Stimulated activated memory B cell treated with anti-CD40 and anti-IgM and Interleukin-4, amounts not matched to agents 10 μg/mL and 1 μg/mL and 100 μg/mL, for 72 hours (primary cell): ENCODE results near the gene EXOC3L1.

Source experiments
- ATAC-seq: fragments of 150-1000 bp; cut with Tn5 transposase; 2 replicates; pipeline ENCODE4 v1.10.0; 2021
- H3K27ac Mint-ChIP-seq: one replicate; pipeline ENCODE4 v1.8.0; 2022; ENCODE audit warnings: mild to moderate bottlenecking, mixed read lengths
- H3K27me3 Mint-ChIP-seq: one replicate; pipeline ENCODE4 v1.8.0; 2022; ENCODE audit warnings: mixed read lengths
- H3K36me3 Mint-ChIP-seq: one replicate; pipeline ENCODE4 v1.8.0; 2022; ENCODE audit warnings: mixed read lengths
- H3K4me1 Mint-ChIP-seq: one replicate; pipeline ENCODE4 v1.8.0; 2022; ENCODE audit warnings: mixed read lengths
- H3K4me3 Mint-ChIP-seq: one replicate; pipeline ENCODE4 v1.8.0; 2022; ENCODE audit warnings: mild to moderate bottlenecking, moderate library complexity, mixed read lengths
- H3K9me3 Mint-ChIP-seq: one replicate; pipeline ENCODE4 v1.8.0; 2022; ENCODE audit warnings: mixed read lengths

EXOC3L1 gene

DNA sequence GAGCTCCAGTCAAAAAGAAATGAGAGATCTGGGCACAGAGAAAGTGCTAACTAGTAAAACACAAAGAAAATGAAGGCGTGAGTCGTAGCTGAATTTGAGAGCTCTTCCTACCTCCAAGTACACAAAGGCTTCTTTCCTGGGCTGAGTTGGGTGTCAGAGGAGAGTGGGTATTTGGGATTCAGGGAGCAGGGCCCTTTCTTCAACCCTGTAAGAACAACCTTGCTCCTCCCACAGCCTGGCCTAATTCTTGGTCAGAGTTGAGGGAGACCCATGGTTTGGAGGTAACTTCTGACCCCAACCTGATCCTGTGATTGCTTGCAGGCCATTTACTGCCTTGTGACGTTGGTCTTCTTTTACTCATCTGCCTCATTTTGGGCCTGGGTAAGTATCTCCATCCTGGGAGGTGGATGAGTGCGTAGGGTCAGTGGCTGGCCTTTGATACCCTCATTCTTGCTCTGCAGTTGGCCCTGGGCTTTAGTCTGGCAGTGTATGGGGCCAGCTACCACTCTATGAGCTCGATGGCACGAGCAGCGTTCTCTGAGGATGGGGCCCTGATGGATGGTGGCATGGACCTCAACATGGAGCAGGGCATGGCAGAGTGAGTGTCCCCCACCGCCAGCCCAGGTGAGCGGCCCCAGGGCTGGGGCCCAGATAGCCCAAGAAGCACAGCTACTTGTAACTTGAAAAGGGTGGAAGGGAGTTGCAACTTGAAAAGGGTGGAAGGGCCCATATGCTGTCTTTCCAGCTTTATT is 38.3 kb upstream of the EXOC3L1 start:
- H3K27ac Mint-ChIP-seq, result peak overlapping the region; percentile 97
- no peaks in the 10 kb centered on the region for H3K9me3 Mint-ChIP-seq
- H3K36me3 Mint-ChIP-seq, result peaks cover 50% of the 10 kb centered on the region
- peak overlapping the region; percentile 99 for H3K4me3 Mint-ChIP-seq
- H3K4me1 Mint-ChIP-seq, result peaks cover 45% of the 10 kb centered on the region
- no peaks in the 10 kb centered on the region for H3K27me3 Mint-ChIP-seq
- no peak for ATAC-seq

DNA sequence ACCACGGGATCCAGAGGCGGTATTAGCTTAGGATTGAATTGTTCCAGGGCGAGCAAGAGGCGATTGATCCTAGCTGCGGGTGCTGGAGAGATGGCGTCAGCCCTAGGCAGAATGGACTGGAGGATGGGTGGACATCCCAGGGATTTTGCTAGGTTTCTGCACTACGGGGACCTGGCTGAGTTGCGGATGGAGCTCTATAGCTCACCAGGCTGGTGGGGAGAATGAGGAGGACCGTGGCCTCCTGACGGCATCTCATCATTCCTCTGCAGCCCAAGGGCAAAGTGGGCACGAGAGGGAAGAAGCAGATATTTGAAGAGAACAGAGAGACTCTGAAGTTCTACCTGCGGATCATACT is 37.6 kb upstream of the EXOC3L1 start:
- H3K4me1 Mint-ChIP-seq, result peaks cover 45% of the 10 kb centered on the region
- no peak for ATAC-seq
- peak overlapping the region; percentile 97 for H3K27ac Mint-ChIP-seq
- H3K9me3 Mint-ChIP-seq, result no peaks in the 10 kb centered on the region
- H3K27me3 Mint-ChIP-seq, result no peaks in the 10 kb centered on the region
- H3K36me3 Mint-ChIP-seq, result peaks cover 48% of the 10 kb centered on the region
- peak overlapping the region; percentile 99 for H3K4me3 Mint-ChIP-seq

DNA sequence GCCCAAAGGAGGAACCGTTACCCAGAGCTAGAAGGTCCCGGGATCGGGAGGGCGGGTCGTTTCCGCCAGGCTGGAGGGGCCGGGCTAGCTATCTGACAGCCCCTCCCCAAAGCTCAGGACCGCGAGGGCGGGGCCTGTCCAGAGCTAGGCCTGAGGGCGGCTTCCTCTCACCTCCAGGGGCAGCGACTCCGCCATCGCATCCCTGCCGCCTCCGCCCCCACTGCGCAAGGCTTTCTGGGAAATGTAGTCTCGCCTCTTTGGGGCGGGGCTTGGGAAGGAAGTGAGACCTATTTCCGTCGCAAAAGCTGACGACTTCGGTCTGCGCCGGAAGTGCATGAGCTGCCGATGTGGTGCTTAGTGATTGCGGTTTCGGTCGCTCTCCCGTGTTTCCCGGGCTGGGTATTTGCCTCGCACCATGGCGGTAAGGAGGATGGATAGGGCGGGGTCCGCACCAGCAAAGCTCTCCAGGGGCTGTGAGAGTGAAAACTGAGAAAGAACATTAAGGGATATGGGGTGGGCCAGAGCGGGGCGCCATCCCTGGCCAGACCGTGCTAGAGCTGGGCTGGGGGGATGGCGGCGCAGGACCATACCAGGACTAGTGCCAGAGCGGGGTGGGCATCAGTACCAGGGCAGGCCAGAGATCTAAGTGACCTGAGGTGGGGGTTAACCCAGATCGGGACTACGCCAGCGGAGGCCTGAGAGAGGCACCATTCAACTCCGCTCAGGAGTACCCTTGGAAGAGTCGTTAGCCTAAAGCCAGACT is 37.0 kb upstream of the EXOC3L1 start, which contains the start of gene TMEM208:
TMEM208 (plus strand) TSS at position 327 of the 763 bp plus-strand sequence; CDS start at position 416, 89 bp downstream.
- Mint-ChIP-seq H3K36me3 (peaks cover 43% of the 10 kb centered on the region), H3K27ac (peak within 1 kb of the TSS; percentile 97), H3K4me1 (peaks cover 45% of the 10 kb centered on the region), H3K4me3 (peak within 1 kb of the TSS; percentile 99), H3K9me3 (no peaks in the 10 kb centered on the region), H3K27me3 (no peaks in the 10 kb centered on the region)
- peak; percentile 99 for ATAC-seq

DNA sequence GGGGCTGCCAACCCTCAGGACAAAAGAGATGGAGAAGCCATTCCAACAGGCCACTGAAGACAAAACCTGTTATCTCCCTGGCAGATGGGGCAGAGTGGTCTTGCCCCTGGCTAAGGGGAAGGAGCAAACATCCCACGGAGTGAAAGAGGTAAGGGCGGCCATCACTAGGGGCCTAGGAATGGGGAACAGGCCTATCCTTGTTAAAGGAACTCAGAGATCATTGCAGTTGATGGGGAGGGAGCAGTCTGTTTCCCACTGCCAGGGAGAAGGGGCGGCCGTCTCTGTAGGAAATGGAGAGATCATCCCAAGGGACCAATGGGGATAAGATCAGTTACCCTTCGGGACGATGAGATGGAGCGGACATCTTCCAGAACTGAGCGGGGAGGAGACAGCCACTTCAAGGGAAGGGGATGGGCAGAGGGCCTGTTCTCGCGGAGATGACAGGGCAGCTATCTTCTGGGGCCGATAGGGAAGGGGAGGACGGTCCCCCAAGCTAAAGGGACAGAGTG is 36.4 kb upstream of the EXOC3L1 start:
- Mint-ChIP-seq H3K4me1 (peaks cover 45% of the 10 kb centered on the region), H3K9me3 (no peaks in the 10 kb centered on the region), H3K27me3 (no peaks in the 10 kb centered on the region), H3K4me3 (peak overlapping the region; percentile 99), H3K36me3 (peaks cover 36% of the 10 kb centered on the region), H3K27ac (peak overlapping the region; percentile 97)
- ATAC-seq, result no peak

DNA sequence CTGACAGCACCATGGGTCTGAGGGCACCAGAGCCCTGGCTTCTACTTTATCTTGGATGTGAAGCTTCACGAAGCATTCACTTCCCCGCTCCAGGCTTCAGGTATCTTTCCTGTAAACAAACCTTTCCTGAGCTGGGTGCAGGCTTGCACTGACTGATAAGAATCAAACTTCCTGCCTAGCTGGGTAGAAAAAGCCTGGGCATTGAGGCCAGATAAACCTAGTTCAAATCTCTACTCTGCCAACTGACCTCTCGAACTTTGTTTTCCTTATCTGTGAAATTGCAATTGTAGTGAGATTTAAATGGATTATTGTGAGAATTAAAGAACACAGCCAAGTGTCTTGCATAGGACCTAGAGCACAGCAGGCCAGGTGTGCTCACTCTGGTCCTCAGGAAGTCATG is 34.1 kb upstream of the EXOC3L1 start:
- Mint-ChIP-seq H3K4me1 (peaks cover 43% of the 10 kb centered on the region), H3K9me3 (no peaks in the 10 kb centered on the region), H3K27ac (no peak overlapping the region), H3K36me3 (peaks cover 14% of the 10 kb centered on the region), H3K27me3 (no peaks in the 10 kb centered on the region), H3K4me3 (no peak overlapping the region)
- ATAC-seq, result no peak

DNA sequence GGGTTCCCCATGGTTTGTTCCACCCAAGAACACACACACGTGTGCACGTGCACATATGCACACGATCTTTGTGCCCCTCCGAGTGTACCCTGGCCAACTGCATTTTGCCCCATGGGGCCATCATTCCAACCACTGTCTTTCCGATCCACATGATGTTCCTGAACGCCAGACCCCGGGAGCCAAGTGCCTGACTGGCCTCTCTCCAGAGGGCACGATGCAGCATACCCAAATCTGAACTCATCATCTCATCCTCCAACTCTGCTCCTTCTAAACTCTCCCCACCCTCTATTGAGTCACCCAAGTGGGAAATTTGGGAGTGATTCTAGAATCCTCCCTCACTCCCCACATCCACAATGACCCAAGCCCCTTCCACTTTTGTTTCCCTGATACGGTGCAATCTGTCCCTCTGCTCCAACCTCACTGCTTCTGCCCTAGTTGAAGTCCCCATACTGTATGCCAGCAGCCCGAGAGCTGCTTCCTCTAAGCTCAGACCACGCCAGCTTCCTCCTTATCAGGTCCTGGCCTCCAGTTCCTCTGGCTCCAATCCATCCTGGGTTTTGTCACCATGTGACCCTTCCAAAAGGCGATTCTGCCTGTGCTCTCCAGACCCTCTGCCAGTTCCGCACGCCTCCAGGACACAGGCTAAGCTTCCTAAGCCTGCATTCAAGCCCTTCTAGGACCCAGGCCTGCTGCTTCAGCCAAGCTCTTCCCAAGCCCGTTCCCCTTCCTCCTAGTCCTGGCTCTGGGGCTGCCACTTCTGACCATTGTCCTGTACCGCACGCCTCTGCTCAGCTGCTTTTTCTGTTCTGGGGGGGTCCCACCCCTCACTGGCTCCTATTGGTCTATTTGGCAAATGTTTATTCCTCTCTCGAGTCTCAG is 26.9 kb upstream of the EXOC3L1 start:
- Mint-ChIP-seq H3K4me1 (no peaks in the 10 kb centered on the region), H3K27me3 (no peaks in the 10 kb centered on the region), H3K36me3 (peaks cover 5% of the 10 kb centered on the region), H3K9me3 (no peaks in the 10 kb centered on the region), H3K4me3 (no peak overlapping the region), H3K27ac (no peak overlapping the region)
- no peak for ATAC-seq

DNA sequence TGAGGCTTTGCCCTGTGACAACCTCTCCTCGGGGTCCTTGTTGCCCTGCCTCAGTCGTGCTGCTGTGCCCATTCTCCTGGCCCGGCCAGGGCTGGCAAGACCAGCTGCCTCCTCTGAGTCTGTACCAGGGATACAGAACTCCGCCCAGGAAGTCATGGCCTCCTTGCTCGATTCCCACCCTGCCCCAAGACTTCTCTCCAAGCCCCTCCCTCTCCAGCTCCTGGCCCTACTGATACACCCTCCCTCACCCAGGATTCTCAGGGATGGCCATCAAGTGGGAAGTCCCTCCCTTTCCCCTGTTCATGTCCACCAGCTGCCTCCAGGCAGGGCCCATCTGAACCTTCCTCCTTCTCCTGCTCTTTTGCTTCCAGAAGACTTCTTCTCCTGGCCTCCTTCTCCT is 25.8 kb upstream of the EXOC3L1 start:
- Mint-ChIP-seq H3K4me3 (no peak overlapping the region), H3K36me3 (peaks cover 5% of the 10 kb centered on the region), H3K4me1 (no peaks in the 10 kb centered on the region), H3K27me3 (no peaks in the 10 kb centered on the region), H3K27ac (peak overlapping the region; percentile 11), H3K9me3 (no peaks in the 10 kb centered on the region)
- ATAC-seq, result no peak

DNA sequence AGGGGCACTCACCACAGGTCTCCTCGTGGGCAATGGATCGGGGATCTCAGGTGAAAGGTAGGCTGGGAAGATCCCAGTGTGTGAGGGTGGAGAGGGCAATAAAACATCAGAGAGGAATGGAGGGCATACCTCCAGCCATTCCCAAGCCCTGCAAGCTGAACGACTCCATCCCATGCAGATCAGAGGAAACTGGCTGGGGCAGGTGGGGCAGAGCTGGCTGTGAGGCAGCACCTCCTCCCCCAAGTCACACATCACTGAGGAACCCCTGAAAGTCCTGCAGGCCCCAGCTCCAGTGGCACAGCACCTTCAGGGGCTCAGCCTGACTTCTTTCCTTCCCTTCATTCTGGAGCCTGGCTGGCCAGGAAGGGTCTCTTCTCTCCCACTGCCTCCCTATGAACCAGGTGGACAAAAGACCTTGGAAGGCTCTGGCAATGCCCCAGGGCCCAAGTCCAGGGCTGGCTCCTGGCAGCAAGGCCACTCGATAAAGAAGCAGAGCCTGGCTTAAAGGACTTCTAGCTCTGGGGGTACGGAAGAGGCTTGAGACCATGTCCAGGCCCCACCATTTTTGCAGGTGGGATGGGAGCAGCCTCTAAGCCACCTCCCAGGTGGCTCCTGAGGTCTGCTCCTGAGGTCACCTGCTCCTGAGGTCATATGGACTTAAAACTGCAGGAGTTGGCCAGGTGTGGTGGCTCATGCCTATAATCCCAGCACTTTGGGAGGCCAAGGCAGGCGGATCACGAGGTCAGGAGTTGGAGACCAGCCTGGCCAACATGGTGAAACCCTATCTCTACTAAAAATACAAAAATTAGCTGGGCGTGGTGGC is 23.5 kb upstream of the EXOC3L1 start:
- no peaks in the 10 kb centered on the region for H3K9me3 Mint-ChIP-seq
- no peak for ATAC-seq
- peaks cover 5% of the 10 kb centered on the region for H3K36me3 Mint-ChIP-seq
- no peaks in the 10 kb centered on the region for H3K27me3 Mint-ChIP-seq
- no peak overlapping the region for H3K4me3 Mint-ChIP-seq
- H3K27ac Mint-ChIP-seq, result no peak overlapping the region
- H3K4me1 Mint-ChIP-seq, result no peaks in the 10 kb centered on the region

DNA sequence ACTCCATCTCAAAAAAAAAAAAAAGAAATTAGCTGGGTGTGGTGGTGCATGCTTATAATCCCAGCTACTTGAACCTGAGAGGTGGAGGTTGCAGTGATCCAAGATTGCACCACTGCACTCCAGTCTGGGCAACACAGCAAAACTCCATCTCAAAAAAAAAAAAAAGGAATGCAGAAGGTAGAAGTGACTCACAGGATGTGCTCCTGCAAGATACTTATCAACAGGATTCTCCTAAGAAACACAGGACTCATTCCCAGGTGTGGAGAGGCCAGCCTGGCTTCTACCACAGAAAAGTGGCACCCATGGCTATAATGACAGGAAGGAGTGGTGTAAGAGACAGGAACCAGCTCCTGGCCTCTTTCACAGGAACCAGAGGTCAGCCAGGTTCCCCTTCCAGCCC is 22.8 kb upstream of the EXOC3L1 start:
- H3K27ac Mint-ChIP-seq, result no peak overlapping the region
- ATAC-seq, result no peak
- H3K36me3 Mint-ChIP-seq, result peaks cover 4% of the 10 kb centered on the region
- no peaks in the 10 kb centered on the region for H3K4me1 Mint-ChIP-seq
- H3K4me3 Mint-ChIP-seq, result no peak overlapping the region
- no peaks in the 10 kb centered on the region for H3K9me3 Mint-ChIP-seq
- no peaks in the 10 kb centered on the region for H3K27me3 Mint-ChIP-seq

DNA sequence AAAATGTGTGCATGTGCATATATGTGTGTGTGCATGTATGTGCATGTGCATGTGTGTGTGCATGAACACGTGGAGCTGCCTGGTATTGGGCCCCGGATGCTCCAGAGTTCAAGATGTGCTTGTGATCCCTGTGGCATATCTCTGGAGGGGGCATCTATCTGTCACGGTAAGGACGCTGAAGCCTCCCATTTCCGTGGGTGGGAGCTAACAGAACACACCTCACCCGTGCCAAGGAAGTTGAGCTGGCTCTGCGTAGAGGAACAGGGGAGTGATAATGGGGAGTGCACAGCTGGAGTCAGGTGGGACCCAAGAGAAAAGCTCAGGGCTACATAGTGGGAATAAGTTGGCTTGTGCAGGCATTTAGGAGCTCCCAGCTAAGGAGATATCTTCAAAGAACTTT is 21.7 kb upstream of the EXOC3L1 start:
- Mint-ChIP-seq H3K27ac (no peak overlapping the region), H3K4me1 (no peaks in the 10 kb centered on the region)

DNA sequence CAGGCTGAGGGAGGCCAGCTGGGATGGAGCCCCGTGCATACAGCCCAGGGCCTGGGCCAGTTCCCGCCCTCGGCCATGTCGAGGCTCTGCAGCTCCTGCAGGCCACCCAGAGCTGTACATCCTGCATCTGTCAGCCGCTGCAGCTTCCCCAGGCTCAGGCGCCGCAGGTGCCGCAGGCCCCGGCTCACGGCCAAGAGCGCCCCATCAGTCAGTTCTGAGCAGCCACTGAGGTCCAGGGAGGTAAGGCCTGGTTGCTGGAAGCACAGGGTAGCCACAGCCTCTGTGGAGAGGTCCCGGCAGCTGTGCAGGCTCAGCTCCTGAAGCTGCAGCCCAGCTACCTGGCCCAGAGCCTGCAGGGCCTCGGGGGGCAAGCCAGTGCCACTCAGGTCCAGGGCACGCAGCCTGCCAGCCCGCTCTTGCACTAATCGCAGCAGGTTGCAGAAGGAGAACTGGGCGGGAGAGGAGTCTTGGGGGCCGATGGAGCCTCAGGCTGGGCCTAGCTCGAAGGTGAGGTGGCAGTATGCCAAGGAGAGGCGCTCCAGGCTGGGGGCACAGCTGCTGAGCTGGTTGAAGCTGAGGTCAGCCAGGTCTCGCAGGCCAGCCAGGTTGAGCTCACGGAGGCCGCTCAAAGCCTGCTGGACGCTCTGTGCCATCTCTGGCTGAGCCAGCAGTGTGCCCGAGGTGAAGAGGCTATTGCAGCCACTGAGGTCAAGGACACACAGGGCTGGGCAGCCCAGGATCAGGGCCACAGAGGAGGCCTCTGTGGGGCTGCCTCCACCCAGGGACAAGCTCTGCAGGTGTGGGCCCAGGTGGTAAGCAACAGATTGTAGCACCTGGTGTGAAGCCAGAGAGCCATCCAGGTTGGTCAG is 20.4 kb upstream of the EXOC3L1 start:
- ATAC-seq, result no peak
- no peaks in the 10 kb centered on the region for H3K4me1 Mint-ChIP-seq
- peaks cover 6% of the 10 kb centered on the region for H3K36me3 Mint-ChIP-seq
- H3K9me3 Mint-ChIP-seq, result no peaks in the 10 kb centered on the region
- no peak overlapping the region for H3K27ac Mint-ChIP-seq
- no peak overlapping the region for H3K4me3 Mint-ChIP-seq
- H3K27me3 Mint-ChIP-seq, result no peaks in the 10 kb centered on the region

More for the DNA sequence above, 21.7 kb upstream of the EXOC3L1 start:
- ATAC-seq, result no peak
- no peaks in the 10 kb centered on the region for H3K9me3 Mint-ChIP-seq
- H3K36me3 Mint-ChIP-seq, result peaks cover under 1% of the 10 kb centered on the region
- no peak overlapping the region for H3K4me3 Mint-ChIP-seq
- H3K27me3 Mint-ChIP-seq, result no peaks in the 10 kb centered on the region

DNA sequence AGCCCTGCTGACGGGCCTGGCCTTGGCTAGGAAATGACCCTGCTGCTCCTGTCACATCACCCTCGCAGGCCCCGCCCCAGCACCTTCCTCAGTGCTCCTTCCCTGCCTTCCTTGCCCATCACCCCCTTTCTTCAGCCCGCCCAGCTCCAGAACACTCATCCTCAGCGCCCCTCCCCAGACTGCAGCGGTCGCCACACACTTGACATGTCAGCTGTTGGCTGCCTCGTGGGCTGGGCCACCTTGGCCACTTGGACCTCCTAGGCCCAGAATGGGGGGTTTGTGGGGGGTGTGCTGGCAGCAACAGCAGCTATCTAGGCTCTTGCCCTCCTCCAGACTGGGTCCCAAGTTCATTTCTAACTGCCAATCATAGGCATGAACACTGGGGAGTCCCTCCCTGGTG is 19.6 kb upstream of the EXOC3L1 start:
- Mint-ChIP-seq H3K9me3 (no peaks in the 10 kb centered on the region), H3K4me1 (no peaks in the 10 kb centered on the region), H3K4me3 (no peak overlapping the region), H3K27me3 (no peaks in the 10 kb centered on the region), H3K36me3 (peaks cover 6% of the 10 kb centered on the region), H3K27ac (no peak overlapping the region)
- ATAC-seq, result no peak

DNA sequence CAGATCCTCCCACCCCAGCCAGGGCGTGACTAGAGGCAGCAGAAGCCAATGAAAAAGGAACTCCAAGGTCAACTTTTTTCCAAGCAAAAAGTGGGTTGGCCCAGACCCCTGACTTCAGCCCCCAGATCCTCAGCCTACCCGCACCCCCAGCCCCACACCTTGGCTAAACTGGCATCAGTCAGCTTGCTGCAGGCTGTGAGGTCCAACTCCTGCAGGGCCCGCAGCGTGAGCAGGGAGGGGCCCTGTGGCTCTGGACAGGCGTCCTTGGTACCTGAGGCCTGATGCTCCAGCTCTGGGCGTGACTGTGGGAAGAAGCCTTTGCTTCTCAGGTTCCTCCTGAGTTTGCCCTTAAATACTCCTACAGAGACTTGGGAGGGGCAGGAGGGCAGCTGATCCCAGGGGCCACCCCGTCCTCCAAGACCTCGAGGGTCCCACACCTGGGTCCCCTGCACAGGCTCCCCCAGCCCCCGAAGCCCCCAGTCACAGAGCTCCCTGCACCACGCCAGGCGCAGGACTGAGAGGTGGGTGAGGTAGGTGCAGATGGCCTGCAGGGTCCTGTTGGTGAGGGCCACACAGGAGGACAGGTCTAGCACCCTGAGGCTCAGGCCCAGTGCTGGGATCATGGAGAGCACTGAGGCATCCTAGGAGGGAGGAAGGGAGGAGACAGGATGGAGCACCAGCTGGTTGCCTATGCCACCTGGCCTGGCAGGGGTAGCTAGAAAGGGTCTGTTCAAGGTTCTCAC is 18.4 kb upstream of the EXOC3L1 start:
- Mint-ChIP-seq H3K9me3 (no peaks in the 10 kb centered on the region), H3K4me3 (no peak overlapping the region), H3K27ac (no peak overlapping the region), H3K36me3 (peaks cover 6% of the 10 kb centered on the region), H3K27me3 (no peaks in the 10 kb centered on the region), H3K4me1 (no peaks in the 10 kb centered on the region)
- ATAC-seq, result no peak
